ENCODE measurements around the gene ACY1.

DNA sequence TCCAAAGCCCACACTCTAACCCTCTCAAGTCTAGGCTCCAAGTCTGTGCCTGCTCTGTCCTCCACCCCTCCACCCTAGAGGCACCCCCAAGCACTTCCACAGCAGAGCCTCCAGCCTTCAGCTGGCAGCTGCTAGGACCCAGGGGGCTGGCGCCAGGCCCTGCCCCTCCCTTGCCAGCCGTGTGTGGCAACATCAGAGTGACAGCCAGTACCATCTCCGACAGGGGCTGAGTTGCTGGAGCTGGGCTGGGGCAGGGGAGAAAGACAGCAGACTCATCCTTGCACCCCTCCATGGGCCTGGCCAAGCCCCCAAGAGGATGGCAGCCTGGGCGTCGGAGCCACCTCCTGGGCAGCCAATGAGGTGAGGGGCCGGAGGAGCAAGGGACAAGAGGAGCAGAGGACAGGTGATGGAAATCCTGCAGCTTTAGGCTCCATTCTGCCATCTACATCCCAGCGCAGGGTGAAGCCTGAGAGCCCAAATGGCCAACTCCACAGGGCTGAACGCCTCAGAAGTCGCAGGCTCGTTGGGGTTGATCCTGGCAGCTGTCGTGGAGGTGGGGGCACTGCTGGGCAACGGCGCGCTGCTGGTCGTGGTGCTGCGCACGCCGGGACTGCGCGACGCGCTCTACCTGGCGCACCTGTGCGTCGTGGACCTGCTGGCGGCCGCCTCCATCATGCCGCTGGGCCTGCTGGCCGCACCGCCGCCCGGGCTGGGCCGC lies 28.0 kb upstream of the ACY1 start, which contains the start of gene GPR62:
- TF ChIP-seq, protein P1, sequence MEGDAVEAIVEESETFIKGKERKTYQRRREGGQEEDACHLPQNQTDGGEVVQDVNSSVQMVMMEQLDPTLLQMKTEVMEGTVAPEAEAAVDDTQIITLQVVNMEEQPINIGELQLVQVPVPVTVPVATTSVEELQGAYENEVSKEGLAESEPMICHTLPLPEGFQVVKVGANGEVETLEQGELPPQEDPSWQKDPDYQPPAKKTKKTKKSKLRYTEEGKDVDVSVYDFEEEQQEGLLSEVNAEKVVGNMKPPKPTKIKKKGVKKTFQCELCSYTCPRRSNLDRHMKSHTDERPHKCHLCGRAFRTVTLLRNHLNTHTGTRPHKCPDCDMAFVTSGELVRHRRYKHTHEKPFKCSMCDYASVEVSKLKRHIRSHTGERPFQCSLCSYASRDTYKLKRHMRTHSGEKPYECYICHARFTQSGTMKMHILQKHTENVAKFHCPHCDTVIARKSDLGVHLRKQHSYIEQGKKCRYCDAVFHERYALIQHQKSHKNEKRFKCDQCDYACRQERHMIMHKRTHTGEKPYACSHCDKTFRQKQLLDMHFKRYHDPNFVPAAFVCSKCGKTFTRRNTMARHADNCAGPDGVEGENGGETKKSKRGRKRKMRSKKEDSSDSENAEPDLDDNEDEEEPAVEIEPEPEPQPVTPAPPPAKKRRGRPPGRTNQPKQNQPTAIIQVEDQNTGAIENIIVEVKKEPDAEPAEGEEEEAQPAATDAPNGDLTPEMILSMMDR (IDR thresholded peaks at IDR 0.05) = no peak
- no peak for TF ChIP-seq POLR2A (IDR thresholded peaks at IDR 0.05)

Data from esophagus squamous epithelium (tissue), 4 donors.